C4-2B (cell line): ENCODE results near the gene CD6.

Experiments
- H3K27ac ChIP-seq: fragments of 450-650 bp; 2 replicates; pipeline ENCODE4 v1.5.1; 2017
- ZFX ChIP-seq: fragments of 450-650 bp; IDR thresholded peaks from 2 replicates; pipeline ENCODE4 v1.6.1; 2017
- TF ChIP-seq, protein P1 (sequence below): fragments of 450-650 bp; conservative IDR thresholded peaks from 2 replicates; pipeline ENCODE4 v1.5.1; 2017; ENCODE audit warnings: mild to moderate bottlenecking

CD6 gene

DNA sequence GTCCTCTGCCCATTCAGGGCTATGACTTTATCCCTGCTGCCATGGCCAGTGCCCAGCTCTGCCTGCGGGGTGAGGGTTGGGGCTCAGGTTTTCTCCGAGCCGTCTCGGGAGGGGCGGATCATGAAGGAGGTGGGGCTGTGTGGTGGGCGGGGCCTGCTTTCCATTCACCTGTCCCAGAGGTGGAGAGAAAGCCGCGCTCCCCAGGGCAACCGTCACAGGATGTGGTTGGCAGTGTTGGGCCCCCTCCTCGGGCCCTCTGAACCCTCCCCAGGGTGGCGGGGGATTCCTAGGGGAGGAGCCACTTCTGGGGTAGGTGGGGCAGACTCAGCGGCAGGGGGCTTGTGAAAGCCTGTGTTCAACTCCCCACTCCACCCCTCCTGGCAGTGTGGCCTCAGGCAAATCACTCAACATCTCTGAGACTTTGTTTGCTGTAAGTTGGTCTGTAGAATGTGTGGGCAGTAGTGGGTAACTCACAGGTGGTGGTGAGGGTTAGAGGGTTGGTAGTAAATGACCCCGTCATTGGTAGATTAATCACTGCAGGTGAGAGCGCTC is 50.3 kb downstream of the CD6 start:
- TF ChIP-seq, protein P1, sequence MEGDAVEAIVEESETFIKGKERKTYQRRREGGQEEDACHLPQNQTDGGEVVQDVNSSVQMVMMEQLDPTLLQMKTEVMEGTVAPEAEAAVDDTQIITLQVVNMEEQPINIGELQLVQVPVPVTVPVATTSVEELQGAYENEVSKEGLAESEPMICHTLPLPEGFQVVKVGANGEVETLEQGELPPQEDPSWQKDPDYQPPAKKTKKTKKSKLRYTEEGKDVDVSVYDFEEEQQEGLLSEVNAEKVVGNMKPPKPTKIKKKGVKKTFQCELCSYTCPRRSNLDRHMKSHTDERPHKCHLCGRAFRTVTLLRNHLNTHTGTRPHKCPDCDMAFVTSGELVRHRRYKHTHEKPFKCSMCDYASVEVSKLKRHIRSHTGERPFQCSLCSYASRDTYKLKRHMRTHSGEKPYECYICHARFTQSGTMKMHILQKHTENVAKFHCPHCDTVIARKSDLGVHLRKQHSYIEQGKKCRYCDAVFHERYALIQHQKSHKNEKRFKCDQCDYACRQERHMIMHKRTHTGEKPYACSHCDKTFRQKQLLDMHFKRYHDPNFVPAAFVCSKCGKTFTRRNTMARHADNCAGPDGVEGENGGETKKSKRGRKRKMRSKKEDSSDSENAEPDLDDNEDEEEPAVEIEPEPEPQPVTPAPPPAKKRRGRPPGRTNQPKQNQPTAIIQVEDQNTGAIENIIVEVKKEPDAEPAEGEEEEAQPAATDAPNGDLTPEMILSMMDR = no peak
- H3K27ac ChIP-seq = no peak overlapping the region

DNA sequence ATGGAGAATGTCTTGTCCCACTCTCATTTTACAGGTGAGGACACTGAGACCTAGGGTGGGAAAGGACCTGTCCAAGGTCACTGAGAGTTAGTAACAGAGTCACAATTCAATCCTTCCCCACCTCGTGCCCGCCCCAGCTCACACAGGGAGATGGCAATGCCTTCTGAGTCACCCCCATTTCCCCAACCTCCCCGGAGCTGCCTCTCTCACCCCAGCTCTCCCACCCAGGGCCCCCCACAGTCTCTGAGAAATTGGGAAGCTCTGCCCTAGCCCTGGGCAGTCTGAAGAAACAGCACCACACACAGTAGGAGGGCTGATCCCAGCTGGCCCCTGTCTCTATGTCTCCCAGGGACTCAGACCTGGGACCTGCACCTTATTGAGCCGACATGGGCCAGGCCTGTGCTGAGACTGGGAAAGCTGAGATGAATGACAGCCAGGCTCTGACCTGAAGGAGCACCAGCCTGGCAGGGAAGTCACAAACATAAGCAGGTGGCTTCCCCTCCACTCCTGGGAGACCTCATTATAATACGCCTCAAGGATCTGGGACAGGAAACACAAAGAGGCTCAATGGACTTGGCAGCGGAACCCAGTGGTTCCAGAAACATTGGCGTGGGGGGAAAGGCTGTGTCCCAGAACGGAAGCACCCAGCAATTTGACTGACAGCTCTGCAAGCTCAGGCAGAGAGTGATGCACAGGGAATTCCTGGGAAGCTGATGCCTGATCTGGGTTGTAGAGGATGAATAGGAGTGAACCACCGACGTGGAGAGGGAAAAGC is 51.0 kb downstream of the CD6 start:
- TF ChIP-seq, protein P1 = no peak
- TF ChIP-seq ZFX = no peak

DNA sequence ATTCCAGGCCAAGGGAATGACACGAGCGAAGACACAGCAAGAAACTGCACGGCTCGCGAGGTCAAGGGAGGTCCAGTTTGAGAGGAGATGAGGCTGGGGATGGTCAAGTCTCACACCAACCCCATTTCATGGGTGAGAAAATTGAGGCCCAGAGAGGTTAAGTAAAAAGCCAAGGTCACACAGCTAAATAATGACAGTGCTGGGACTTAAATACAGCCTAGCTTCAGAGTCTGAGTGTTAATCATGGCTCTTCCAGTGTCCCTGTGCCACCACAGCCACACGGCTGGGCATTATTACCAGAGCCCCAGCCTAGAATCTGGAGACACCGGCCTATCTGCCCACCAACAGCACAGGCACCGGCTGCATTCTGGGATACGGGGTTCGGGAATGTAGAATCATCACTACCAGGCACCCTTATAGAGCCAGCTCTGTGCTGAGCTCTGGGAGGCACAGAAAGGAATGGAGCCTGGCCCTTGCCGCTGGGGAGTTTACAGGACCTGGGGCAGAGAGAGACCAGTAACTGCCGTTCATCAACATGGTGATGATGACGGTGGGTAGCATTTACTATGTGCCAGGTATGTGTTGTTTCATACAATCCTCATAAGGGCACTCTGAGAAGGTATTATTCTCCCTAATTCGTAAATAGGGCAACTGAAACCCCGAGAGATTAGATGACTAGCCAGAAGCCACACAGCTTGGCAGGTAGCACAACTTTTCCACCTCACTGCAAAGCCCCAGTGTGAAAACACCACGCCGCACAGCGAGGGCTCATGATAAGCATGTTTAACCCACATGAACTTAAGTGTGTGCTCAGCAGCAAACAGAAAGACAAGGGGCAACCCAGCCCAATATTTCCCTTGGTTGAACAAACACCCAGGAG is 51.8 kb downstream of the CD6 start:
- H3K27ac ChIP-seq = no peak overlapping the region
- TF ChIP-seq, protein P1 = no peak
- no peak for TF ChIP-seq ZFX

More for the DNA sequence above, 51.0 kb downstream of the CD6 start:
- H3K27ac ChIP-seq = no peak overlapping the region

DNA sequence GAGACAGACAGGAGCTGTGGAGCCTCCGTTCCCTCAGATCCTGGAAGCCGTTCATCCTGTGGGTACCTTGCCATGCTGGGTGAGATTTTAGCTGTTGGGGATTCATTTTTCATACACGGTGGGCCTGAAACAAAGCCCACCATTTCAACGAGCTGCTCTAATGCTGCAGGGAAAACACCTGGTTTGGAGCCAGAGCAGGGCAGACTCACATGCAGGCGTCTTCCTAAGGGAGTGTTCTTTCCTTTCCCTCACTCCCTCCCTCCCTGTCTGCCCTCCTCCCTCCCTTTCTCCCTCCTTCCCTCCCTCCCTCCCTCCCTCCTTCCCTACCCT is 52.5 kb downstream of the CD6 start:
- TF ChIP-seq, protein P1 = no peak
- no peak for TF ChIP-seq ZFX
- no peak overlapping the region for H3K27ac ChIP-seq

DNA sequence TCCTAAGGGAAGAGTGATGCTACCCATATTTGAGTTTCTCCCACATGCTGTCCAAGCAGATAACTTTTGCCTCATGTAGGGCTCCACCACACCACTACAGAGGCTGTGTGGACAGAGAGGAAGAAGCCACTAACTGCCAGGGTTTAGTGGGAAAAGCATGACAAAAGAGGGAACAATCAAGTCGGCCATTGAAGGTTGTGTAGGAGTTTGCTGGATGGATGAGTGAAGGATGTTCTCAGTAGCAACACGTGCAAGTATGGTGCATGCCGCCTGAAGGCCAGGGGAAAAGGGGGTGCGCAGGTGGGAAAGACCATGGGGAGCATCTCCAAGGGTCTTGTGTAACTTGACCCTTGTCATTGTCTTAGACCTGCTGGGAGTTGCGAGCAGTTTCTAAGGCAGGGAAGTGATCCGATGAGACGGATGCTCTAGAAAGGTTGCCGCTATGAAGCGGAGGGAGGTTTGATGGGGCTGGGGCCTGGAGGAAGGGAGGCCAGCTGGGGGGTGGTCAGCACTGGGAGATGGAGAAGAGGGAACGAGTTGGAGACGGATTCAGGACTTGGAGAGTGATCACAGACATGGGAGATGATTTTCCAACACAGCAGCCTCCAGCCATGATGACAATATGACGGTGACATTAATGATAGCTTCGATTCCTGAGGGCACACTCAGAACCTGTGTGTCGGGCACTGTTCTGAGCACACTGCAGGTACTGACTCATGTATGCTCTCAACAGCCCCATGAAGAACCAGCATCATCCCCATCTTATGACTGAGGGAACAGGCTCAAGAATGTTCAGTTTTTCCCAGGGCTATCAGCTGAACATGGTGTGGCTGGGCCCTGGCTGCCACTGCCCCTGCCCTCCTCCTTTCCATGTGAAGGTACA is 53.7 kb downstream of the CD6 start:
- TF ChIP-seq, protein P1 = no peak
- TF ChIP-seq ZFX = no peak
- no peak overlapping the region for H3K27ac ChIP-seq

DNA sequence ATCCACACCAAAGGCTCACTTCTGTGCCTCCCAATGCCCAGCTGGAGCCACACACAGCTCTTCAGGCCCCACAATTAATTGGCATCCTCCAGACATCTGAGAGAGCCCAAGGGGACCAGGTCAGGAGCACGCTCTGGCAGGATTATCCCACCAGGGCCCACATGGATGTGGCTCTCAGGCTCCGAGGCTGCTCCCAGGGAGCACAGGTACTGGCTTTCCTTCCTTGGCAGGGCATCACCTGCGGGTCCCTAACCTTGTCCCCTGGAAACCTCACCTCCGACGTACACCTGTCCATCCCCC is 54.3 kb downstream of the CD6 start:
- H3K27ac ChIP-seq = no peak overlapping the region

More for the DNA sequence above, 54.3 kb downstream of the CD6 start:
- TF ChIP-seq, protein P1 = no peak
- TF ChIP-seq ZFX = no peak
